Measurements from ENCODE around the gene INVS.

GRCh38 chr9:100084128-100084453 lies 15.0 kb upstream of the INVS start:
- no peak for TF ChIP-seq CTCF (IDR thresholded peaks at IDR 0.05)
- TF ChIP-seq POLR2AphosphoS5 (IDR thresholded peaks at IDR 0.05), result no peak

Data from prostate gland (tissue), 2 donors.